PC-3 (cell line): ENCODE data around the gene SLC35D2.
"Not testable (repeated sequence)": the region's sequence is repeated elsewhere in the genome, so short reads cannot be mapped to it uniquely, and the experiment has no call there.

Source experiments
- CTCF ChIP-seq: fragments of 300-600 bp; sonication (generic); conservative IDR thresholded peaks from 2 replicates; pipeline ENCODE4 v1.5.1; 2017; ENCODE audit warnings: antibody characterized with exemption, low read depth, mild to moderate bottlenecking, low read length
- EZH2 ChIP-seq: fragments of 300-600 bp; sonication (generic); IDR thresholded peaks from one replicate; pipeline ENCODE4 v1.6.1; 2017; ENCODE audit warnings: antibody characterized with exemption, mild to moderate bottlenecking, low read length; ENCODE audit not compliant: unreplicated experiment

- TF ChIP-seq CTCF, EZH2: not testable (repeated sequence)
Observed at GRCh38 chr9:96306958-96307357, 76.6 kb downstream of the SLC35D2 start.
